Muscle layer of duodenum (tissue), 2 donors: ENCODE measurements around the gene ATP5F1E.

ENCODE experiments used
- H3K27ac ChIP-seq: one replicate; pipeline ENCODE4 v1.7.0; 2013; ENCODE audit warnings: mild to moderate bottlenecking, low read length
- H3K27me3 ChIP-seq: one replicate; pipeline ENCODE4 v1.7.0; 2013; ENCODE audit warnings: low read depth, mild to moderate bottlenecking, control low read depth, low read length
- H3K36me3 ChIP-seq, 2 donors: one replicate each; pipeline ENCODE4 v1.7.0; 2013; ENCODE audit warnings: low read length in 2 of 2, control low read depth in 1 of 2, mild to moderate bottlenecking in 1 of 2; ENCODE audit not compliant: insufficient read depth in 2 of 2, control insufficient read depth in 1 of 2
- H3K4me1 ChIP-seq, 2 donors: one replicate each; pipeline ENCODE4 v1.7.0; 2013; ENCODE audit warnings: low read length in 2 of 2, mild to moderate bottlenecking in 2 of 2, control low read depth in 1 of 2, moderate library complexity in 1 of 2; ENCODE audit not compliant: insufficient read depth in 2 of 2, control insufficient read depth in 1 of 2
- H3K4me3 ChIP-seq, 2 donors: one replicate each; pipeline ENCODE4 v1.7.0; 2013; ENCODE audit warnings: low read length in 2 of 2, low read depth in 1 of 2, mild to moderate bottlenecking in 1 of 2
- H3K9me3 ChIP-seq, 2 donors: one replicate each; pipeline ENCODE4 v1.7.0; 2013; ENCODE audit warnings: low read length in 2 of 2, control low read depth in 1 of 2, mild to moderate bottlenecking in 1 of 2; ENCODE audit not compliant: control insufficient read depth in 1 of 2
- donor health status: healthy.

ATP5F1E gene

DNA sequence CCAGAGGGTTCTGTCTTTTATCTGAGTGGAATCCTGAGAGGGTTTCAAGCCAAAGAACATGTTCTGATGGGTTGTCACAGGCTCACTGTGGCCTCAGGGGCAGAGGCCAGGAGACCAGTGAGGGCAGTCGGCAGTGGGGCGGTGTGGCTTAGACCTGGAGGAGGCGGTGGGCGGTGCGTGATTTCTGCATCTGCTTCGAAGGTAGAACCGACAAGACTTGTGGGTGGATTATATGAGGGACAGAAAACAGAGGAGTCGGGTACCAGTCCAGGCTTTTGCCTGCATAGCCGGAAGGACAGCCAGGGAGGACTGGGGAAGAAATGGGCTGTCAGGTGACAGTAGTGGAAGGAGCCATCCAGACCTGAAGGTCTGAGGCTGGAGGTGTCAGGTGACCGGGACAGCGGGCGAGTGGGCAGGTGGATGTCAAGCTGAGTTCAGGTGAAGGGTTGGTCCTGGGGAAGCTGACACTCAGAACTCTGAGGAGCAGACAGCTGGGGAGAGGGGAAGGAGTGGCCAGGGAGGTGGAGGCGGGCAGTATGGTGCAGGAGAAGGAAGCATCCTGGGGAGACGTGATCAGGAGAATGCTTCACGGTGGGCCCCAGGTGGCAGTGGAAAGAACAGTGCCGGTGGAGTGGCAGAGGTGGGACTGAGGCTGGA is 28.2 kb downstream of the ATP5F1E start:
- Histone ChIP-seq H3K27me3 (no peaks in the 10 kb centered on the region), H3K9me3 (no peaks in the 10 kb centered on the region), H3K27ac (no peak overlapping the region), H3K4me1 (peaks cover 13 to 34% of the 10 kb centered on the region in 2 donors), H3K36me3 (peaks cover 13 to 34% of the 10 kb centered on the region in 2 donors), H3K4me3 (peak overlapping the region in 1 of 2 donors; percentile 77)

DNA sequence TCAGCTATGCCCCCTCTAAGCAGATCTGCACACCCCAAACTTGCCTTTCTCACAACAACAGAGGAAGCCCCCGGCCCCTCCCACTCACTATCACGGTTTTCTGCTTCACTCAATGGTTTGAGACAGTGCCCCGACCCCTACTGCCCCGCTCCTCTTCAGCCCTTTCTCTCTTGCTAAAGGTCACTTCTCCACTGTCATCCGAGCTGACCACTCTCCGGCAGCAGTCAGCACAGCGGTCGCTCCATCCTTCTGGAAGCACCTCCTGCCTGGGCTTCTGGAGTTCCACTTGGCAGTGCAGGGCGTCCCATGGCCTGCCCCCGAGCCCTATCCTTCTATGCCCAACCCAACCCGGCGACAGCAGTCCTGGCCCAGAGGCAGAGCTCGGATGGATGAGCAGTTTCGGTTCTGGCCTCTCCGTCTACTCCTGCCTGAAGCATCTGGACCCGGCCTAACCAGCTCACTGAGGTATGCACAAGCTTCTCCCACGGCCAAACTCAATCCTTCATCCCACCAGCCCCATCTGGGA is 29.2 kb downstream of the ATP5F1E start:
- Histone ChIP-seq H3K27ac (no peak overlapping the region), H3K27me3 (no peaks in the 10 kb centered on the region), H3K36me3 (peaks cover 13 to 39% of the 10 kb centered on the region in 2 donors), H3K9me3 (no peaks in the 10 kb centered on the region), H3K4me1 (peaks cover 13 to 34% of the 10 kb centered on the region in 2 donors), H3K4me3 (no peak overlapping the region)

GRCh38 chr20:59002388-59002787 is 29.7 kb downstream of the ATP5F1E start:
- peaks cover 13 to 34% of the 10 kb centered on the region in 2 donors for H3K4me1 ChIP-seq
- no peak overlapping the region for H3K27ac ChIP-seq
- no peaks in the 10 kb centered on the region for H3K9me3 ChIP-seq
- H3K27me3 ChIP-seq = no peaks in the 10 kb centered on the region
- H3K36me3 ChIP-seq = peaks cover 13 to 44% of the 10 kb centered on the region in 2 donors
- no peak overlapping the region for H3K4me3 ChIP-seq

GRCh38 chr20:59001449-59002171 is 30.5 kb downstream of the ATP5F1E start:
- H3K4me3 ChIP-seq = no peak overlapping the region
- peaks cover 14 to 52% of the 10 kb centered on the region in 2 donors for H3K36me3 ChIP-seq
- no peaks in the 10 kb centered on the region for H3K9me3 ChIP-seq
- H3K27ac ChIP-seq = no peak overlapping the region
- H3K27me3 ChIP-seq = no peaks in the 10 kb centered on the region
- peaks cover 13 to 34% of the 10 kb centered on the region in 2 donors for H3K4me1 ChIP-seq

GRCh38 chr20:59001068-59001448 is 31.1 kb downstream of the ATP5F1E start:
- H3K36me3 ChIP-seq = peaks cover 17 to 57% of the 10 kb centered on the region in 2 donors

GRCh38 chr20:59000326-59000725 is 31.8 kb downstream of the ATP5F1E start:
- Histone ChIP-seq H3K27ac (no peak overlapping the region), H3K4me1 (peaks cover 10 to 23% of the 10 kb centered on the region in 2 donors), H3K9me3 (no peaks in the 10 kb centered on the region), H3K36me3 (peaks cover 25 to 65% of the 10 kb centered on the region in 2 donors), H3K27me3 (no peaks in the 10 kb centered on the region), H3K4me3 (no peak overlapping the region)

More at GRCh38 chr20:59001068-59001448, 31.1 kb downstream of the ATP5F1E start:
- Histone ChIP-seq H3K27ac (no peak overlapping the region), H3K4me3 (no peak overlapping the region), H3K9me3 (no peaks in the 10 kb centered on the region), H3K27me3 (no peaks in the 10 kb centered on the region), H3K4me1 (peaks cover 13 to 30% of the 10 kb centered on the region in 2 donors)

DNA sequence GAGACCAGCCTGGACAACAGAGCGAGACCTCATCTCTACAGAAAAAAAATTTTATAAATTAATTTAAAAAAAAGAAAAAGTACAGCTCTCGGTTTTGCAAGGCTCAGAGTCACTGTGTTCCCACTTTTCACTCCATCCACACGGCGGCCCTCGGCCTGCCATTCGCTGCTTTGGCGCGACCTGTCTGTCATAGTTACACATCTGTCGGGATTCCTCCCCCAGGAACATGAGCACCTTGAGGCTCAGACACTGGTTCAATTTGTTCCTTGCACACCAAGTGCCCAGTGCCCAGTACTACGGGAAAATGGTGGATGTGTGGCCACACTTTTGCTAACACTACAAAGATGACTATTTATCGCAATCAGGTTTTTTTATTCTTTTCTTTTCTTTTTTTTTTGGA is 33.5 kb downstream of the ATP5F1E start:
- Histone ChIP-seq H3K9me3 (no peaks in the 10 kb centered on the region), H3K4me1 (peaks cover 0 to 7% of the 10 kb centered on the region in 2 donors), H3K27ac (no peak overlapping the region), H3K27me3 (no peaks in the 10 kb centered on the region), H3K4me3 (no peak overlapping the region), H3K36me3 (peaks cover 36 to 77% of the 10 kb centered on the region in 2 donors)

DNA sequence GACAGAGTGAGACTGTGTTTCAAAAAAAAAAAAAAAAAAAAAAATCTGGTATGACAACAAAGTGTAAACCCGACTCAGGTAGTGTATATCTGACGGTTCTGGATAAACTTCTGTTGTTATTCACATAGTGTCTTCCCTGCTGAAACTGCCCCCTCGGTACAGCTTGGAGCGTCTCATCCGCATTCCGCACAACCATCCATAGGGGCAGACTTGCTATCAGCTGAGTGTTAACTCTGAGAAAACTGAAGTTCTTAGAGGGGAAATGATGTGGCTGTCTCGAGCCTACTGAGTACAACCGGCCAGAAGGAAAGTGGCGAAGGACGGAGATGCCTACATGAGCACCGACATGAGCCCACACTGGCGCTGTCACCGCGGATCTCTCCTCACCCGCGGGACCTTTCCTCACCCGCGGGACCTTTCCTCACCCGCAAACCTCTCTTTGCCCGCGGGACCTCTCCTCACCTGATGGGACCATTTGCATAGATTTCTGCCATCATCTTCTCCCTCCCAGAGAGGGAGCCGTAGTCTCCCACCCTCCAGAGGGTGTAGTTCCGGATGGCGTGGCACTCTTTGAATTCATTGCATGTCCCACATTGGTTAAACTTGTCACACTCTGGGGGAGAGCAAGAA is 34.9 kb downstream of the ATP5F1E start:
- Histone ChIP-seq H3K27ac (no peak overlapping the region), H3K4me1 (no peaks in the 10 kb centered on the region), H3K4me3 (no peak overlapping the region), H3K9me3 (no peaks in the 10 kb centered on the region), H3K27me3 (no peaks in the 10 kb centered on the region), H3K36me3 (peaks cover 35 to 85% of the 10 kb centered on the region in 2 donors)

DNA sequence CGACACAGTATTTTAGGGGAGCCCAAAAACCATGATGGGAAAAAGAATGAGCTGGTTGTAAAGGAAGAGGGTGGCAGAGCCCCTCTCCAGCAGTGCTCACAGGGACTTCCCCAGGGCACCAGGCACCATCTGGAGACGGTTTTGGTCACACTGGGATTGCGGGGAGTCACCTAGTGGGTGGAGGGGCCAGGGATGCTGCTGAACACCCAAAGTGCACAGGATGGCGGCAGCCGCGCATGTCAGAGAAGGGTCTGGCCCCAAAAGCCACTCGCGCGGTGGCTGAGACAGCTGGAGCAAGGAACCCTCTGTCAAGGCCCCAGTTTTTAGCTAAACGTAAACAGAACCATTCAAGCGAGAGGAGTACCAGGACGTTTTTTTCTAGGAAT is 35.9 kb downstream of the ATP5F1E start:
- Histone ChIP-seq H3K4me3 (no peak overlapping the region), H3K9me3 (no peaks in the 10 kb centered on the region), H3K27me3 (no peaks in the 10 kb centered on the region), H3K4me1 (no peaks in the 10 kb centered on the region), H3K36me3 (peaks cover 36 to 84% of the 10 kb centered on the region in 2 donors), H3K27ac (no peak overlapping the region)

DNA sequence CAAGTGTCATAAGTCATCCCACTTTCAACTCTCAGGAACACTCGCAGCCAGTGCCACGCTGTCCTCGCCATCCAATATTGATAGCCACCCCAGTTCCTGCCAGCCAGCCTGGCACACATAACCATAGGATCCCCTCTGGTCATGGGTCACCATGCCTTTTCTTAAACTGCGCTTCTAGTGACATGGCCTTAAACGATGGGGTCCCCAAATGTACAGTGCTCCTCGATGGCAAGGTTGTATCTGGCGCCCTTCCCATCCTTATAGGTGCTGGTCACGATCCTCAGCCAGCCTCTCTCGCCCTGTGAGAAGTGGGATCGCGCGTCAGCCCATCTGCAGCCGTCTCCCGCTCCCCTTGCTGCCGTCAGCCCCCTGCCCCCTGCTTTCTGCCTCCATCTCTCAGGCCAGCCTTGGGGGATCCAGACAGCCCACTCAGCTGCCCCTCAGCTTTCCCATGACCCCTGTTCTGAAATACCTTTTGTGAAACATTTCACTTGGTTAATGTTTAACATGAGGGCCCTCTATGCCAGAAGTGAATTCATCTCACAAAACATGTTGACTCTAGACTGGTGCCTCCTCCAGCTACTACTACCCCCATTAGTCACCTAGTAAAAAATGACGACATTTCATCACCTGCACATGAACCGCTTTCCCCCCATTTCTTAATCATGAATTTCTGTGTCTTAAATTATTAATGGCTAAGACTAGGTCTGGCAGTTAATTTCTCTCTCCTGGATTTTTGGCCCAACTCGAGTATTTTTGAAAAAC is 36.5 kb downstream of the ATP5F1E start:
- H3K4me3 ChIP-seq = no peak overlapping the region
- no peaks in the 10 kb centered on the region for H3K4me1 ChIP-seq
- H3K9me3 ChIP-seq = no peaks in the 10 kb centered on the region
- H3K36me3 ChIP-seq = peaks cover 41 to 84% of the 10 kb centered on the region in 2 donors
- no peak overlapping the region for H3K27ac ChIP-seq
- H3K27me3 ChIP-seq = no peaks in the 10 kb centered on the region
